ENCODE data around the gene SLC16A7.

The SLC16A7 gene

DNA sequence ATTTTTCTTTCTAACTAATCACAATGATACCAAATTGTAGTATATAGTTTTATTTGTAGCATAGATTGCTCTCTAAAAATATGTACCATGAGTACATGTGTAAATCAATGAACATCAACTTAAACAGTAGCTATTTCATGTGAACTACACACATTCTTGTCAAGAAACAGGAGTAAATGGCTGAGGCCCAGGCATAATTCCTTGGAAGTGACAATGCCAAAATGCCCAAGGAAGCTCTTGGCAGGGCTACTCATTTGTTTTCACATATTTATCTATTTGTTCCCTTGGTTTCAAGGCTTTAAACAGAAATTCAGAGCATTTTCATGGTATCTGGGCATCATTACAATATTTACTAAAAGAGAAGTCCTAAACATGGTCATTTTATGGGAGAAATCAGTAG lies 165.7 kb downstream of the SLC16A7 start:
- no peak overlapping the region for H3K4me3 ChIP-seq (ENCODE audit: low read depth, low read length)
- TF ChIP-seq, protein P1, sequence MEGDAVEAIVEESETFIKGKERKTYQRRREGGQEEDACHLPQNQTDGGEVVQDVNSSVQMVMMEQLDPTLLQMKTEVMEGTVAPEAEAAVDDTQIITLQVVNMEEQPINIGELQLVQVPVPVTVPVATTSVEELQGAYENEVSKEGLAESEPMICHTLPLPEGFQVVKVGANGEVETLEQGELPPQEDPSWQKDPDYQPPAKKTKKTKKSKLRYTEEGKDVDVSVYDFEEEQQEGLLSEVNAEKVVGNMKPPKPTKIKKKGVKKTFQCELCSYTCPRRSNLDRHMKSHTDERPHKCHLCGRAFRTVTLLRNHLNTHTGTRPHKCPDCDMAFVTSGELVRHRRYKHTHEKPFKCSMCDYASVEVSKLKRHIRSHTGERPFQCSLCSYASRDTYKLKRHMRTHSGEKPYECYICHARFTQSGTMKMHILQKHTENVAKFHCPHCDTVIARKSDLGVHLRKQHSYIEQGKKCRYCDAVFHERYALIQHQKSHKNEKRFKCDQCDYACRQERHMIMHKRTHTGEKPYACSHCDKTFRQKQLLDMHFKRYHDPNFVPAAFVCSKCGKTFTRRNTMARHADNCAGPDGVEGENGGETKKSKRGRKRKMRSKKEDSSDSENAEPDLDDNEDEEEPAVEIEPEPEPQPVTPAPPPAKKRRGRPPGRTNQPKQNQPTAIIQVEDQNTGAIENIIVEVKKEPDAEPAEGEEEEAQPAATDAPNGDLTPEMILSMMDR (IDR thresholded peaks at IDR 0.05; ENCODE audit: control insufficient read depth, extremely low read depth, insufficient read depth) = no peak
- no peak for DNase-seq (ENCODE audit: low read depth)

DNA sequence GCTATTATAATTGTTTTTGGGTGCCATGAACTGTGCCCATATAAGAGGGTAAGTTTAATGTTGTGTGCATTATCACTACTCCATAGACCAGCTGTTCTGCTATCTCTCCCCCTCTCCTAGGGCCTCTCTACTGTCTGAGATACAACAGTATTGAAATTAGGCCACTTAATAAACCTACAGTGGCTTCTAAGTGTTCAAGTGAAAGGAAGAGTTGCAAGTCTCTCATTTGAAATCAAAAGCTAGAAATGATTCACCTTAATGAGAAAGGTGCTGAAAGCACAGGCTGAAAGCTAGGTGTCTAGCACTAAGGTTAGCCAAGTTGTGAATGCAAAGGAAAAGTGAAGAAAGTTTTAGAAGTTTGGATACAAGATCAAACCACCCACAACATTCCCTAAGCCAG lies 168.0 kb downstream of the SLC16A7 start:
- DNase-seq (ENCODE audit: low read depth) = no peak
- TF ChIP-seq, protein P1 (IDR thresholded peaks at IDR 0.05; ENCODE audit: control insufficient read depth, extremely low read depth, insufficient read depth) = no peak
- no peak overlapping the region for H3K4me3 ChIP-seq (ENCODE audit: low read depth, low read length)

DNA sequence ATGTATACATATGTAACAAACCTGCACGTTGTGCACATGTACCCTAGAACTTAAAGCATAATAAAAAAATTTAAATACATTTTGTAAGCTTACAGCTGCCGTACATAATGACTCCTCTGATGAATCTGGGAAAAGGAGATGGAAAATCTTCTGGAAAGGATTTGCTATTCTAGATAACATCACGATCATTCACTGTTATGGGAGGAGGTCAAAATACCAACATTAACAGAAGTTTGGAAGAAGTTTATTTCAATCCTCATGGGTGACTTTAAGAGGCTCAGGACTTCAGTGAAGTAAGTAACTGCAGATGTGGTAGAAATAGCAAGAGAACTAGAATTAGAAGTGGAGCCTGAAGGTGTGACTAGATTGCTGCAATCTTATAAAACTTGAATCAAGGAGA lies 172.2 kb downstream of the SLC16A7 start:
- H3K4me3 ChIP-seq (ENCODE audit: low read depth, low read length) = no peak overlapping the region
- TF ChIP-seq, protein P1 (IDR thresholded peaks at IDR 0.05; ENCODE audit: control insufficient read depth, extremely low read depth, insufficient read depth) = no peak
- no peak for DNase-seq (ENCODE audit: low read depth)

DNA sequence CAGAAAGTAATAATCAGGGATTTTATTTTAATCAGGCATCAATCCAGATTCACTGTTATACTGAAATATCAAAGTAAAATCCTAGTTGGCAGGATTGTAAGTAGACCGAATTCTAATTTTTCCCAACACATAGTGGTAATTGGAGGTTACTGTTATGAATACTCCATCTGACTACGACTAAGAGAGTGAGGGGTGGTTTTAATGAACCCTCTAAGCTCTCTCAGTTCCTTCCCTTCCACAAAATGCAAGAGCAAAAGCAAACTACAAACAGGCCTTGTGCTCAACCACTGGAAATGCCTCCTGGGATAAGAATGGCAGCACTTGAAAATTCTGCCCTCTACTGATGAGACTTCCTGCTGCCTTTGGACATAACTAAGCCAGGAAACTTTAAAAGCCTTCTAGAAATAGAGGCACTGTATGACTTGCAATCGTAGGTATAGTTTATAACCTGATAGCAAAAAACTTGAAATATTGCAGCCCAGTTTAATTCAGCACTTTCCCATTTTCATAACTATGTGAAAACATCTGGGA lies 184.8 kb downstream of the SLC16A7 start:
- DNase-seq (ENCODE audit: low read depth) = no peak

DNA sequence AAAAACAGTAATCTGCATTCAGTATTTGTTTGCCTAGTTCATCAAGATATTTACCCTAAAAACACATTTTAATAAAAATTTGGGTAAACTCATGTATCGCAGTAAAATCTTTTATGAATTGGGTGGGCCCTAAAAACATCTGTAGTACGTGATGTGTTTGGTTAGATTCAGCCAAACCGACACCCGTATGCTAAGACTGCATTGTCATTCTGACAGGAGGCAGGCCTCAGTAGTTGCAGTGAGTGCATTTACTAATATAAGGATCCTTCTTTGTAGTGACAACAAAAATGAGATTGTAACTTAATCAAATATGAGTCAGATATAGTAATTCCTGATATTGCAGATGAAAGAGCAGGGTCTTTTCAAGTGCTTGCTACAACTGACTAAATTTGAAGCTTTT lies 191.8 kb downstream of the SLC16A7 start:
- TF ChIP-seq, protein P1 (IDR thresholded peaks at IDR 0.05; ENCODE audit: control insufficient read depth, extremely low read depth, insufficient read depth) = no peak
- H3K4me3 ChIP-seq (ENCODE audit: low read depth, low read length) = no peak overlapping the region
- DNase-seq (ENCODE audit: low read depth) = no peak

More for the DNA sequence above, 184.8 kb downstream of the SLC16A7 start:
- TF ChIP-seq, protein P1 (IDR thresholded peaks at IDR 0.05; ENCODE audit: control insufficient read depth, extremely low read depth, insufficient read depth) = peak; percentile 39
- H3K4me3 ChIP-seq (ENCODE audit: low read depth, low read length) = no peak overlapping the region

DNA sequence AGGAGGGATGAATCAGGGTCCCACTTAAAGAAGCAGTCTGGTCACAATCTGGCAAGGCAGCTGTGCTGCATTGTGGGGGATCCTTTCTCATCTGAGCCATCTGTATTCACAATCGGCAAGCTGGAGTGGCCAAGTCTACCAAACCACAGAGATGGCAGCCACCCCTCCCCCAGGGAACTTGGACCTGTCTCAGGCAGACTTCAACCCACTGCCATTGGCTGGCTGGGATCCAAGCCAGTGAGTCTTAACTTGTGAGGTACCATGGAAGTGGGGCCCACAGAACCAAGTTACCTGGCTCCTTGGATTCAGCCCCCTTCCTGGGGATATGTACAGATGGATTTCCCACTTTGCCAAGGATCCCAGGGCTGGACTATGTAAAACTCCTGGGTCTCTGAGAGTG lies 196.8 kb downstream of the SLC16A7 start:
- TF ChIP-seq, protein P1 (IDR thresholded peaks at IDR 0.05; ENCODE audit: control insufficient read depth, extremely low read depth, insufficient read depth) = no peak
- no peak for DNase-seq (ENCODE audit: low read depth)

DNA sequence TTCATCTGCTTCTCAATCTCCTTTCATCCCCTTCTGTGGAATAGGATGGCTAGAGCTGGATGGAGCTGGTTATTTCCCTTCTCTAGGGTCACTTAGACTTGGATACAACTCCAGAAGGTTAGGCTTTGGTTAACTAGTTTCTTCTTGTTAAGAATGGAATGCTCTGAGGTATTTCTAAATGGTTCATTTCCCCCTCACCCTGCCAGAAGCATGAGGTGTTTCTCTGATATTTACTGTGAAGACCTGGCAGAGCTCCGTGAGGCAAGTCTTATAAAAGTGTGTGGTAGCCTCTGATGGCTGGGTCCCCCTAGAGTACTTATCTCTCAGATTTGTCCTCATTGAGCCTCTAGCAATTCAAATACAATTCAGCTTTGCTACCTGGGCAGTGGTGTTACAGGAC lies 207.9 kb downstream of the SLC16A7 start:
- TF ChIP-seq, protein P1 (IDR thresholded peaks at IDR 0.05; ENCODE audit: control insufficient read depth, extremely low read depth, insufficient read depth) = no peak
- H3K4me3 ChIP-seq (ENCODE audit: low read depth, low read length) = no peak overlapping the region
- DNase-seq (ENCODE audit: low read depth) = no peak

More for the DNA sequence above, 196.8 kb downstream of the SLC16A7 start:
- no peak overlapping the region for H3K4me3 ChIP-seq (ENCODE audit: low read depth, low read length)
